Natural killer cell (primary cell): ENCODE results near the gene EFNA3. TPM values are rescaled to one million over a fixed set of nuclear protein-coding genes. Genes with fewer than 3 reads are reported as not detected.

Experiments
- ATAC-seq, 3 donors: fragments of 150-1000 bp in 2 of 3; fragments of 200-7000 bp in 1 of 3; cut with Tn5 transposase; 1 replicate in 1 of 3; 2 replicates in 2 of 3; pipeline ENCODE4 v1.10.0; 2021; ENCODE audit warnings: mild to moderate bottlenecking in 2 of 3, moderate library complexity in 2 of 3
- DNase-seq, 2 donors: peaks; one replicate each; pipeline versions ENCODE4 v3.0.0 to v3.0.0-alpha.2; 2013 to 2021; ENCODE audit warnings: mixed read lengths in 1 of 2
- H3K27ac ChIP-seq: one replicate; pipeline ENCODE4 v1.5.1; 2013; ENCODE audit warnings: mild to moderate bottlenecking, low read length
- H3K27me3 ChIP-seq: one replicate; pipeline ENCODE4 v1.6.1; 2013; ENCODE audit warnings: low read length; ENCODE audit not compliant: control insufficient read depth, insufficient read depth
- H3K36me3 ChIP-seq: one replicate; pipeline ENCODE4 v1.6.1; 2013; ENCODE audit warnings: low read length; ENCODE audit not compliant: control insufficient read depth, insufficient read depth
- H3K4me1 ChIP-seq: one replicate; pipeline ENCODE4 v1.6.1; 2013; ENCODE audit warnings: low read length; ENCODE audit not compliant: control insufficient read depth, insufficient read depth
- H3K4me3 ChIP-seq: one replicate; pipeline ENCODE4 v1.5.1; 2013; ENCODE audit warnings: low read length
- H3K9me3 ChIP-seq: one replicate; pipeline ENCODE4 v1.6.1; 2013; ENCODE audit warnings: low read length; ENCODE audit not compliant: control insufficient read depth, insufficient read depth
- H3K27ac Mint-ChIP-seq, 2 donors: one replicate each; pipeline ENCODE4 v1.8.0; 2022; ENCODE audit warnings: mild to moderate bottlenecking in 2 of 2, mixed read lengths in 2 of 2, moderate library complexity in 1 of 2
- H3K27me3 Mint-ChIP-seq, 2 donors: one replicate each; pipeline ENCODE4 v1.8.0; 2022; ENCODE audit warnings: low read depth in 2 of 2, mixed read lengths in 2 of 2
- H3K36me3 Mint-ChIP-seq: one replicate; pipeline ENCODE4 v1.8.0; 2022; ENCODE audit warnings: mixed read lengths
- H3K4me1 Mint-ChIP-seq, 2 donors: one replicate each; pipeline ENCODE4 v1.8.0; 2022; ENCODE audit warnings: mixed read lengths in 2 of 2
- H3K4me3 Mint-ChIP-seq: one replicate; pipeline ENCODE4 v1.8.0; 2022; ENCODE audit warnings: mild to moderate bottlenecking, moderate library complexity, mixed read lengths
- H3K9me3 Mint-ChIP-seq, 2 donors: one replicate each; pipeline ENCODE4 v1.8.0; 2022; ENCODE audit warnings: mixed read lengths in 2 of 2
- CTCF ChIP-seq: fragments of 200-600 bp; IDR thresholded peaks from one replicate; pipeline ENCODE4 v1.8.0; 2022; ENCODE audit warnings: antibody characterized with exemption
- WGBS: methylation state at CpG from one replicate; pipeline ENCODE4 v1.1.7; 2013; ENCODE audit warnings: missing lambda C conversion rate; ENCODE audit not compliant: insufficient coverage; 5-methylcytosine and 5-hydroxymethylcytosine counted together
- intact Hi-C: fragments of 100-400 bp; cut with micrococcal nuclease; formaldehyde crosslinking; loops from one replicate; pipeline ENCODE4 v1.14.2; 2022
- total RNA-seq, 4 donors: library from RNA; stranded (reverse); fragments of 120-200 nt in 1 of 4; gene quantifications; one replicate each; pipeline versions ENCODE4 v1.2.3 to v1.2.4, GENCODE V29; 2013 to 2022

EFNA3 gene
- total RNA-seq, 3 donors from 2014 or later (not counting 1 experiment from before 2014, with no cell fraction given): 0.52 to 1.1 (median 0.68) TPM

GRCh38 chr1:155072531-155073289, 5.9 kb upstream of the EFNA3 start:
- no peak for ATAC-seq
- Mint-ChIP-seq H3K36me3 (no peaks in the 10 kb centered on the region), H3K4me1 (peaks cover 6 to 36% of the 10 kb centered on the region in 2 donors), H3K9me3 (no peaks in the 10 kb centered on the region), H3K27ac (no peak overlapping the region), H3K4me3 (no peak overlapping the region), H3K27me3 (peaks cover 0 to 3% of the 10 kb centered on the region in 2 donors)
- no peak overlapping the region for H3K27ac ChIP-seq
- H3K4me1 ChIP-seq: peaks cover 37% of the 10 kb centered on the region
- no peak for TF ChIP-seq CTCF
- H3K27me3 ChIP-seq: no peaks in the 10 kb centered on the region
- intact Hi-C loops: no loop called here
- no peaks in the 10 kb centered on the region for H3K9me3 ChIP-seq
- 83% methylated on average over 7 of the region's 7 CpGs for WGBS
- DNase-seq: no peak
- H3K36me3 ChIP-seq: peaks cover 5% of the 10 kb centered on the region
- no peak overlapping the region for H3K4me3 ChIP-seq

- no peaks in the 10 kb centered on the region for H3K27me3 ChIP-seq
- Mint-ChIP-seq H3K27ac (no peak overlapping the region), H3K27me3 (peaks cover 0 to 5% of the 10 kb centered on the region in 2 donors), H3K4me1 (peaks cover 6 to 33% of the 10 kb centered on the region in 2 donors), H3K4me3 (no peak overlapping the region), H3K36me3 (no peaks in the 10 kb centered on the region), H3K9me3 (no peaks in the 10 kb centered on the region)
- no peak overlapping the region for H3K27ac ChIP-seq
- 92% methylated on average over 3 of the region's 3 CpGs for WGBS
- H3K36me3 ChIP-seq: peaks cover 5% of the 10 kb centered on the region
- intact Hi-C loops: no loop called here
- DNase-seq (no peak), ATAC-seq (no peak)
- H3K9me3 ChIP-seq: no peaks in the 10 kb centered on the region
- no peak overlapping the region for H3K4me3 ChIP-seq
- TF ChIP-seq CTCF: no peak
- peaks cover 40% of the 10 kb centered on the region for H3K4me1 ChIP-seq
Measured at GRCh38 chr1:155073377-155074242, 5.0 kb upstream of the EFNA3 start.

- Histone ChIP-seq H3K27me3 (peaks cover 16% of the 10 kb centered on the region), H3K9me3 (no peaks in the 10 kb centered on the region), H3K36me3 (no peaks in the 10 kb centered on the region), H3K27ac (no peak overlapping the region), H3K4me1 (peaks cover 41% of the 10 kb centered on the region), H3K4me3 (no peak overlapping the region)
- Mint-ChIP-seq H3K36me3 (no peaks in the 10 kb centered on the region), H3K9me3 (no peaks in the 10 kb centered on the region), H3K4me1 (peaks cover 15 to 33% of the 10 kb centered on the region in 2 donors), H3K27ac (no peak overlapping the region), H3K27me3 (peaks cover 9 to 15% of the 10 kb centered on the region in 2 donors), H3K4me3 (no peak overlapping the region)
- TF ChIP-seq CTCF: no peak
- intact Hi-C loops: no loop called here
- WGBS: 91% methylated on average over 4 of the region's 5 CpGs
- no peak for DNase-seq
- no peak for ATAC-seq
Measured at GRCh38 chr1:155075535-155075934, 3.1 kb upstream of the EFNA3 start.
